Non-pigmented ciliary epithelial cell (primary cell): ENCODE data around the gene FYN.
A peak's percentile ranks its signal among the peaks of the same experiment; 100 is the strongest.
"Not testable (repeated sequence)": the region's sequence is repeated elsewhere in the genome, so short reads cannot be mapped to it uniquely, and the experiment has no call there.

Experiments
- DNase-seq: peaks from one replicate; pipeline ENCODE4 v3.0.0-alpha.2; 2010; ENCODE audit warnings: low read depth

The FYN gene

DNA sequence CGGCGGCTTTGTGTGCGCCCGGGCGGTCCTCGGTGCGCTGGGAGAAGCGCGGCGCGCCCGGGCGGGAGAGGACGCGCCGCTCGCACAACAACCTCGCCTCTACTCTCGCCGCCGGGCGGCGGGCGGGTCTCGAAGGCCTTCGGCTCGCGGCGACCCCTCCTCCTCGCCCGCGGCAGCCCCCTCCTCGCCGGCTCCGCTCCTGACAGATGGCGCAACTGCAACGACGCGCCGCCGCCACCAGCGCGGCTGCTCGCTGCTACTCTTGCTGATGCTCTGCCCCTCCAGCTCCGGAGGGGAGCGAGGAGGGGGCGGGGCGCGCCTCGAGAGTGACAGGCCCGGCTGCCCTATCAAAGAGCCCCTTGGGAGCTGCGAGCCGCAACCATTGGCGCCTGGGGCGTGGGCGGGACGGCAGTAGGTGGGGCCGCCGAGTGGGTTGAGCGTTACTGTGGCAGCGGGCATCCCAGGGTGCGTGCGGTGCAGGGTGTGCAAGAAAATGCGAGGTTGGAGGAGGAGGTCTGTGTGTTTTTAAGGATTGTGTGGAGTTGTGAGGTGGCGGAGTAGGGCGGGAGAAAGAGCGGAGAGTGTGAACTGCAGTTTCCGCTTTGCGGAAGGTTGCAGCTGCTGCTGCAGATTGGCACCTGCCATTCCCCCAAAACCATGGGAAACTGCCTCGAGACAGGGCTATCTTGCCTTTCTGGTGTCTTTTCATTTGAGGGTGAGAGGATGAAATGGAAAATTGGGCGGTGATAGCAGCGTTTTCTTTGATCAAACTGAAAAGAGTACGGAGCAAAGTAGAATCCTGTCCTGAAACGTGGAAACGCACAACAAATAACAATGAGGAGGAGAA lies at the start of gene FYN:
Gene FYN (minus strand): TSS at position 275 of the 847 bp plus-strand sequence. CDS start 153,401 bp downstream, outside the sequence.
- peak; percentile 76 for DNase-seq

DNA sequence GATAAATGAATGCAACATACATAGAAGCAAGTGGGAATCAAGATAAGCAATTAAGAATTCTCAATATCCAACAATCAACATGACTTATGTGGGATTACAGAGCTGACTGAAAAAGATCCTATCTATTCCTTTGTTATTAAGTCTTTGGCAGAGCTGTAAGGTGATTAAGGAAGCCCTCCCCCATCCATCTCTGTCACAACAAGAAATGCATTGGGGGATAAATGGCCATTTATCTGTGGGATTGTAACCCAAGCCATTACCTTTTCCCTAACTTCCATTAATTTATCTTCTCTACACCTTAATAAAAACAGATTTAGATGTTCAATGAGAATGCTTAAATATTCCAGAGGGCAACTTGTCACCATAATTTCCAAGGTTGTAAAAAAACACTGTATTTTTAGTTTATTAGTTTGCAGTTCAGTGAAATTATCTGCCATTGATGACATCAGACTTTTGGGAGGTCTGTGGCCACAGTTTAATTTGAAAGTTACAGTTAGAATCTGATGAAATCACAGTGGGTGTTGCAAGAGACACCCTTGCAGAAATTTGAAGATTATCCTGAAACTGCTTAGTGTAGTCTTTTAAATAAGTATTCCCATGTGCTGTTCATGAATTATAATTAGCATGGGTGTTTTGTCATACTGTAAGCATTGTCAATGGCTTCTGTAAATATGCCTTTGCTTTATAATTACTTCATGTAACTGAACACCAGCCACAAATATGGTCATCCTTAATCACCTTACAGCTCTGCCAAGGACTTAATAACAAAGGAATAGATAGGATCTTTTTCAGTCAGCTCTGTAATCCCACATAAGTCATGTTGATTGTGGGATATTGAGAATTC lies 49.4 kb upstream of the FYN start:
- DNase-seq, result no peak

DNA sequence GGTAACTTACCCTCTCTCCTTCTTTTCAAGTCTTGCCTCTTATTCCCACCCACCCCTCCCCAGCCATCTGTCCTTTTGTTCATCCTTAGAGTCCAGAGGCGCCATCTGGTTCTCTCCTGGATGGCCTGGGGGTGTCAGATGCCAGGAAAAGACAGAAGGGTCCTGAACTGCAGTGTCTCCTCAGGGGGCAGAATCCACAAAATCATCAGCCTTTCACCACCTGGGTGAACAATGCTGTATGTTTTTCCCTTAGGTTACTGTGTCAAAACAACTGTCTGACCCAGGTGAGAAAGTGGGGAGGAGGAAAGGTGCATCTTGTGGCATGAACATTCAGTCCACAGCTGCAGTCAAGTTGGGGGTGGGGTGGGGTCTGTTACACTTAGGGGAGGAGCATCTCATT lies 47.9 kb upstream of the FYN start:
- DNase-seq, result no peak

DNA sequence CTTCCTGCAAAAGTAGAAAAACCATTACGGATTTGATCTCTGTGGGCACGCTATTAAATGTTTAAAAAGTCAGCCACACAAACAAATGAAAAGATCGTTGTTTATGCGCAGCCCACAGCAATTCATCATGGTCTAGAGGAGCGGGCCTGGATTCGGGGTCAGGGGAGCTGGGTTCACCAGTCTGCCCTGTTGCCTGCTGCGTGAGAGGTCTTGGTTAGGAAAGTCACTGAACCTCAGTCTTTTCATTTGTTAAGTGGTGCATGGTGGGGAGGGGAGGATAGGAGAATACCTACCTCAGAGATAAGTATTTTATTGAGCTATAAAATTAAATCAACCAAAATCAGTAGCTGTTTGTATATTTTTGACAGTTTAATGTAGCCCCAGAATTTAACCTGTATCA lies 47.3 kb upstream of the FYN start:
- DNase-seq, result no peak

DNA sequence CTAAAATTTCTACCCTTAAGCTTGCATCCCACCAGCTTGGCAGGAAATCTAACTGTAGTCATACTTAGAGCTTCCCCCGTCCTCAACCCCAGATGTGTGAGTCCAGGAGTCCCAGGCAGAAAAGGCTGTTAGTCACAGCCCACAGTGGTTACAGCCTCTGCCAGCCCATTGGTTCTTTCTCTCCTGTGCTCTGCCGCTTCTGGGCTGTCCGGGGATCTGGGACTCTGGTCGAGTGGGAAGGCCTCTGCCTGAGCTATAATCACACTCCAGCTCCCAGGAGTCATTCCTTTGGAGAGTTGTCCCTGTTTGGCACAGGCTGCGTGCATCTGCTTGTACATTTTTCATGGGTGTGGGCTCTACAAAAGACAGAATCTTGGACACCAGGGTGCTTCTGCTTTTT lies 45.6 kb upstream of the FYN start:
- DNase-seq, result peak; percentile 50

DNA sequence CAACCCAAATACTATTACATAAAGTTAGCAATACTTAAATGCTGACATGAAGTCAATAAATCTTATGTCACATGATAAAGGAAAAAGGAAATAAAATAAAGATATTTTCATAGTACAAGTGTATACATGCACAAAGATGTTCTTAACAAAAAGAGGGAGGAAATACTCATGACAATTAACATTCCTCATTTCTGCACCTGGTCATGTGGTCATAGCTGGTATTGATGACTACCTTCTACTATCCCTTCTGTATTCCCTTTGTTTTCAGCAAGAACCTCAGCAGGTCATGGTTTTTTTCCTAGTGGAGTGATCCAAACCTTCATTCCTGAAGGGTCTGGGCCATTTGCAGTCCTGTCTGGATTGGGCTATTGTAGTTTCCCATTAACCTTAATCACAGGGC lies 43.5 kb upstream of the FYN start:
- no peak for DNase-seq

DNA sequence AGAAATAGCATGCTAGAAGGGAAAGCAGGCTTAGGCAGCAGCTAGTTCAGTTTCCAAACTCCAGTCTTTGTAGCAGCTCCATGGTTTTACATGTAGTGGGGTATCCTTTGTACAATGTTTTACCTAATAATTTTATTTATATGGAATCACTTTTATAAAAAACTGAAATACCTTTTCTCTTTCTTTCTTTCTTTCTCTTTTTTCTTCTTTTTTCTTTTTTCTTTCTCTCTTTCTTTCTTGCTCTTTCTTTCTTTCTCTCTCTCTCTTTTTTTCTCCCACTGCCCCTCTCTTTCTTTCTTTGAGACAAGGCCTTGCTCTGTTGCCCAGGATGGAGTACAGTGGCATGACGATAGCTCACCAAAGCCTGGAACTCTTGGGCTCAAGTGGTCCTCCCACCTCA lies 41.4 kb upstream of the FYN start:
- no peak for DNase-seq

DNA sequence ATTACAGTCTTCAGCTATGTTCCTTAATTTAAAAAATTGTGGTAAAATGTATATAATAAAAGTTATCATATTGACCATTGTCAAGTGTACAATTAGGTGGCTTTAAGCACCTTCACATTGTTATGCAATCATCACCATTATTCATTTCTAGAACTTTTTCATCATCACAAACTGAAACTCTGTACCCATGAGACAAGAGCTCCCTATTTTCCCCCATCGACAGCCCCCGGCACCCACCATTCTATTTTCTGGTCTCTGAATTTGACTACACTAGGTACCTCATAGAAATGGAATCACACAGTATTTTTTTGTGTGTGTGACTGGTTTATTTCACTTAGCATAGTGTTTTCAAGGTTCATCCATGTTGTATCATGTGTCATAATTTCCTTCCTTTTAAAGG lies 39.7 kb upstream of the FYN start:
- no peak for DNase-seq

DNA sequence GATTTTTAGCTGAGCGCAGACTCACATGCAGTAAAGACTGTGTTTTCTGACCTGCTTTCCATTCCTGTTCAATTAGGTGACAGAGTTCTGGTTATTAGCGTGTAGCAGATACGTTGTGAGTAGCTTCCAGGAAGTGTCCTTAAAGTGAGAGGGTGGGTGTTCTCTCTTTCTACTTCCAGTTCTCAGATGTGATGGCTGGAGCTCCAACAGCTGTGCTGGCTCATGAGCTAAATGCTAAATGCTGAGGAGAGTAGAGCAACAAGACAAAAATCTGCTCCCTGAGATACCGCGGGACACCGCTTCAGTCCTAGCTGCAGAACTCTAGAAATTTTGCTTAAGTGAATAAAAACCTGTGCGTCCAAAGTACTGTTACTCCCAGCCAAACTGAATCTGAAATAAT lies 38.2 kb upstream of the FYN start:
- no peak for DNase-seq

DNA sequence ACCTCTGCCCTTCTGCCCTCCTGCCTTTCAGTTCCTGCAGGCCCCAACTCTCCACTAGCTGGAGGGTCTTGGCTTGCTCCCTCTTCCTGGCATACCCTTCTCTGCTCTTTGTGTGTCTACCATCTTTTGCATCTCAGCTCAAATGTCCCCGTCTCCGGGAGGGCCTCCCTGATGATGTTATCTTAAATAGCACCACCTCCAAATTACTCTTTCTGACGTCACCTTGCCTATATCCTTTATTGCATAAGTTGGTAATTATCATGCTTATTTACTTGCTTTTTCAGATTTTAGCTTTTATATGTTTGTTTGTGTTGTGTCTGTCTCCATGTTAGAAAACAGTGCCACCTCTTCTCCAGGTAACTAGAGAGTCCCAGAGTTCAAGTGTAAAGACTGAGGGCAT lies 36.0 kb upstream of the FYN start:
- DNase-seq, result no peak

DNA sequence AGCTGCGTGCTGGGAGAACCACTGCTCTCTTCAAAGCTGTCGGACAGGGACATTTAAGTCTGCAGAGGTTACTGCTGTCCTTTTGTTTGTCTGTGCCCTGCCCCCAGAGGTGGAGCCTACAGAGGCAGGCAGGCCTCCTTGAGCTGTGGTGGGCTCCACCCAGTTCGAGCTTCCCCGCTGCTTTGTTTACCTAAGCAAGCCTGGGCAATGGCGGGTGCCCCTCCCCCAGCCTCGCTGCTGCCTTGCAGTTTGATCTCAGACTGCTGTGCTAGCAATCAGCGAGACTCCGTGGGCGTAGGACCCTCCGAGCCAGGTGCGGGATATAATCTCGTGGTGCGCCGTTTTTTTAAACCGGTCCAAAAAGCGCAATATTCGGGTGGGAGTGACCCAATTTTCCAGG lies 35.1 kb upstream of the FYN start:
- DNase-seq, result not testable (repeated sequence)

DNA sequence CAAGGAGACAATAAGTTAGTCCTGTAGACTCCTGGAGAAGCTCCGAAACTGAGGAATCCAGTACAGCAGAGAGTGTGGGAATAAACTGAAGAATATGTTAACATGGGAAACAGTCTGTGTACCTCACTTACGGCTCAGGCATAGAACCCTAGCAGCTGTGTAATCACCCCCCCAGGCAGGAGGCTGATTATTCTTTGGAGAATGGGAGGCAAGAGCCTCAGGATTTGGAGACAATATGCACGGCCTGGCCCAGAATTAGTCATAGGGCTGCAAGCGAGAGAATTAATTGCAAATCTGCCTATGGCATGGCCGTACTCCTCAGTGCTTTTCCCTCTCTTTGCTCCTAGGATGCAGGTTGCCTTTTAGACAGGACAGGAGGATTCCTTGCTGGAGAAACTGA lies 27.5 kb upstream of the FYN start:
- DNase-seq, result no peak

DNA sequence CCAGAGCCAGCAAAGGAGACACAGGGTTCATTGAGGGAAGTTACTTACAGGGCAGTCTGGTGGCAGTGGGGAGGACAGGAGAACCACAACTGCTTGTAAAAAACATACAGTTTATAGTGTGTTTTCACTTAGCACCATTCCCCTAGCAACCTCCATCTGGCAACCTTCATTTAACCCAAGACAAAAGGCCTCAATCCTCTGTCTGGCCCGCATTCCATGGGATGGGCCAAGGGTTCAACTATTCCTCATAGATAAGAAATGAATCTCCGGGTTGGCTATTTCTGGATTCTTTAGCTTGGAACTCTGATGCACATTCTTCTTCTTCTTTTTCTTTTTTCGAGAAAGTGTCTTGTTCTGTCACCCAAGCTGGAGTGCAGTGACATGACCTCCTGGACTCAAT lies 26.3 kb upstream of the FYN start:
- DNase-seq, result no peak

DNA sequence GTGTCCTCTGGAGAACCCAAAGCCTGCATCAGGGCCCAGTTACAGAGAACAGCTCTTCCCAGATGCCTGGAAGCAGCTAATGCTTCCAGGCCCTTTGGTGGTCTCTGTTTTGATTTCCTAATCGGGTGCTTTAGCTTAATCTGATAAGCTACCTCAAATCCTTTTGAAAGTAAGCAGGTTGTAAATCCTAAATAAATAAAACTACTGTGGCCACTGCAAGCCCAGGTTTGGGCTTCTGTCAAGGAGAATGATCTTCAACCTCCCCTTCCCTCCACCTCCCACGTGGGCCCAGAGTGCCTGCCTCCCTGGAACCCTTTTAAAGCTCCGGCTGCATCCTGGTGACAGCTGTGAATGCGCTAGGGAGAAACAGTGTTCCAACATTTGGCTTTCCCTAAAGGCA lies 25.2 kb upstream of the FYN start:
- no peak for DNase-seq

DNA sequence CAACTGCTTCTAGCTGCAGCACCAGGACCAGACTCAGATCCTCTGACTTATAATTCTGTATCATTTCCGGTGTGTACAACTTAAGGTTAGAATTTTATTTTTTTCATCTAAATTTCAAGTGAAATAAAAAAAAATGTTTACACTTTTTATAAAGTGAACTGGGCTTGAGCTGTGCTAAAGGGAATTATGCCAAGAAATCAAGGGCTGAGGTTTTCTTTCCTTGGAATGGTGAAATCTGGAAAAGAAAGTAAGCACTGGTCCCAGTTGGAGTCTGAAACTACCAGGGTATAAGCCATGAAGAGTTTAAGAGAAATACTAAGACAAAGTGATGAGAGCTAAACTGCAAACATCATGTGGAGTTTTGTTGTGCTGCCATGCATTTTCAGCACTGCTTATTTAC lies 21.7 kb upstream of the FYN start:
- no peak for DNase-seq

DNA sequence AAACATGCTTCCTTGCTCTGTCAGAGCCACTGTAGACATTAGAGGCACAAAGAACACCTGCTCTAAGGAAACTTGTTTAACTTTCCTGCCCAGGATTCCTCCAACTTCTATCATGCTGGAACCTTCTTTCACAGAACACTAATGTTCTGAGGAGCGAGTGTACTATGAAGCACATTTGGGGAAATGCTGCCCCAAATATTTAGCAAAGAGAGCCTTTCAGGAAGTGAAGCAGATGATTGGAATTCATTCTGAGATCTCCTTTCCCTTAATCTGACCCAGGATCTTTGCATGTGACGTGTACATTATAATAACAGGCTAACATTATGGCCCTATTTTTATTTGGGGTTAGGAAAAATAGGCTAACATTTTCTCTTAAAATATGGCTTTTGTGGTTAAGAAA lies 21.0 kb upstream of the FYN start:
- no peak for DNase-seq

DNA sequence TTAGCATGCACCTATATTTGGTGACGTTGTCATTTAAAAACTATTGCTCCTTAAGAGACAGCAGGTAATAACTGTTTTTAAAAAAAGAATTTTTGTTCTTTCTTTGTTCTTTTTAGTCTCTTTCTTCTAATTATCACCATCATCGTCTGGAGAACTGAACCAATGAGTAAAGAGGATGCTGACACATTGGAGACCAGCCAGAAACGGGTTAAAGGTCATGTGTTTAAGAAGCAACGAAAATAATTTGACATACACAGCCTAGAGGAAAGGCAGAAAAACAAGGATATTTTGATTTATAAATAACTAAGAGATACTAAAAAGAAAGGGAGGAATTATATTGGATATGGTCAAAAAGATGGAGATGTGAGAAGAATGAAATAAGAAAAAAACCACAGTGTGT lies 19.2 kb upstream of the FYN start:
- DNase-seq, result no peak

DNA sequence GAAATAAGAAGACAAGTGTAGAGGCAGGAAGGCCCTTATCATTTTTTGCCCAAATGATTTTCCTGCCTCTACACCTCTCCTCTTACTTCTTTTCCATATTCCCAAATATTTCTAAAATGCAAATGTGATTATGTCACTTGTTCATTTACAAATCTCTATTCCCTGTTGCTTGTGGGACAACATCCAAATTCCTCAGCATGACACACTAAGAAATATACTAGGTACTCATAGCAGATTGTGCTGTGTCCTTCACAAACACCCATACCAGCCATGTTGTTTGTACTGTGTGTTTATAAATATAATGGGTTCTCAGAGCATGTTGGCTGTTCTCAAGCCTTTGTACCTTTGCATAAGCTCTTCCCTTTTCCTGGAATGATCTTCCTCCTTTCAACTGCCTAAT lies 17.7 kb upstream of the FYN start:
- no peak for DNase-seq

DNA sequence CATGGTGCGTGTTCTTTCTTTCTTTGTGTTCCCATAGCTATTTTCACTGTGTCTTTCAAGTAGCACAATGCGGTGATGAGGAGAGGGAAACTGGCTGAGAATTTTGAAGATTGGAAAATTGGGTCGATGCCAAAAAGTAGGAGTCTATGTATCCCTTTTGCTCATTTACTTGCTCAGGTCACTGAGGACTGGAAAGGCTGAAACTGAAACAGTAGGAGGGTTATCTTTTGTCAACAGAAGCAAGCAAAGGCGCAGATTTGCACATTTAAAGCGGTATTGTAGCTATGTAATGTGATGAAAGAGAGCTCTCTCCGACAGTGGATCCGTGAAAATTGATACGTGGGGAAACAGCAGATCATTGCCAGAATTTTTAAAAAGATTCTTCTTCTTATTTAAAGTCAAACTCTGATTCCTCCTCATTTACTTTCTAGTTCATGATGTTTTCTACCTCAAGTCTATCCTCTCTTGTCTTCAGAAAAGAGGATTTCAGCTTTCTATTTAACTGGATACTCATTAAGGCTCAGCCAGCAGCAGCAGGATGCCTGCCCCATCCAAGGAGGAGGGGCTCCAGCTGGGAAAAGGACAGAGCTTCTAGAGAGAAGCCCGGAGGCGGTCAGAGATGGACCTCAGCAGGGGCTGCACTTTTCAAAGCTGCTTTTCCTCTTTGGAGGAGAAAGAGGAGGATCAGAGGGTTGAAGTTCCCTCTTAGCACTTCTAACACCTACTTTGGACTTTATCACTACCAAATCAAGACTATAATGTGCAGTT lies 15.9 kb upstream of the FYN start:
- DNase-seq, result no peak

DNA sequence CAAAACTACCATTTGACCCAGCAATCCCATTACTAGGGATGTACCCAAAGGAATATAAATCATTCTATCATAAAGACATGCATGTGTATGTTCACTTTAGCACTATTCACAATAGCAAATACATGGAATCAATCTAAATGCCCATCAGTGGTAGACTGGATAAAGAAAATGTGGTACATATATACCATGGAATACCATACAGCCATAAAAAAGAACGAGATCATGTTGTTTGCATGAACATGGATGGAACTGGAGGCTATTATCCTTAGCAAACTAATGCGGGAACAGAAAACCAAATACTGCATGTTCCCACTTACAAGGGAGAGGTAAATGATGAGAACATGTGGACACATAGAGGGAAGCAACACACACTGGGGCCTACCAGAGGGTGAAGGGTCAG lies 13.5 kb upstream of the FYN start:
- DNase-seq, result not testable (repeated sequence)

DNA sequence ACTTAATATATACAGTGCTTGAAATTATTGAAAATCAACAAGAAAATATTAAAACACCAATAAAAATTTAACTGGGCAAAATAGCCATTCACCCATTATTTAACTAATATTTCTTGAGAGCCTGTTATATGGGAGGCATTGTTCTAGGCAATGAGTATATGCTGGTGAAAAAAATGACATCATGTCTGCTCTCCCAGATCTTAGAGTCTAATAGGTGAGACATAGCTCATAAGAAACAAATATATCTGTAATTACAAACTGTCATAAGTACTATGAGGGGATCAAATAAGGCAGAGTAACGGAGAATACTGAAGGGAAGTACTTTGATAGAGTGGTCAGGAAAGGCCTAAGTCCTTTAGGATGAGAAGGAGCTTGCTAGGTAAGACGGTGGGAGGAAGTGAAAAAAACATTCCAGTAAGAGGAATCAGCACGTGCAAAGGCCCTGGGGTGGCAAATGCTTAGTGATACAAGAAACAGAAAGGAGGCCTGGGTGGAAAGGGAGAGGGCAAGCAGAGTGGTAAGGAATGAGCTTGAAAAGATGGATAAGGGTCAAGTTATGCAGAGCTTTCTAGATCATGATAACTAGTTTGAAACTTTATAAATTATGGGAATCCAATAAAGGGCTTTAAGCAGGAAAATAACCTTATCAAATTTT lies 12.2 kb upstream of the FYN start:
- no peak for DNase-seq

DNA sequence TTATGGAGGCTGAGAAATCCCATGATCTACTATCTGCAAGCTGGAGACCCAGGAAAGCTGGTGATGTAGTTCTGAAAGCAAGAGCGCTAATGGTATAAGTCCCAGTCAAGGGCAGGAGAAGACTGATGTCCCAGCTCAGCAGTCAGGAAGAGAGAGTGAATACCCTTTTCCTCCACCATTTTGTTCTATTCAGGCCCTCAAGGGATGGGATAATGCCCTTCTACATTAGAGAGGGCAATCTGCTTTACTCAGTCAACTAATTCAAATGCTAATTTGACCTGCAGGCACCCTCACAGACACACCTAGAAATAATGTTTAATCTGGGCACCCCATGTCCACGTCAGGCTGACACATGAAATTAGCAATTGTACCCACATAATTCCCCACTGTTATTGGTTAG lies 10.8 kb upstream of the FYN start:
- no peak for DNase-seq
